ENCODE data around the gene HOXC6. TPM values are rescaled to one million over a fixed set of nuclear protein-coding genes. Genes with fewer than 3 reads are reported as not detected.

The HOXC6 gene
- total RNA-seq, 2 experiments from 2014 or later, result not detected

- H3K9me3 Mint-ChIP-seq (ENCODE audit: insufficient read depth), result no peaks in the 10 kb centered on the region
- no peak for DNase-seq
- H3K36me3 Mint-ChIP-seq (ENCODE audit: low read depth), result no peaks in the 10 kb centered on the region
- CTCF ChIA-PET, result interaction anchor here (1.4 to 1.6 kb wide), 2 partner anchors 12 to 188 kb away, joined by 5 to 7 read pairs; partner anchors contain the start of gene HOXC5
- peaks cover 76% of the 10 kb centered on the region for H3K27me3 Mint-ChIP-seq (ENCODE audit: low read depth)
- H3K4me3 Mint-ChIP-seq, result no peak overlapping the region
- H3K27ac Mint-ChIP-seq, result no peak overlapping the region
- peaks cover 23% of the 10 kb centered on the region for H3K4me1 Mint-ChIP-seq (ENCODE audit: low read depth)
- POLR2A ChIA-PET, result no interaction called here
- ATAC-seq, result no peak
Observed at GRCh38 chr12:54019924-54020590, 8.2 kb upstream of the HOXC6 start.

GRCh38 chr12:54020591-54021405, 7.4 kb upstream of the HOXC6 start:
- ATAC-seq, result no peak
- CTCF ChIA-PET, result interaction anchor here (1.4 to 3.9 kb wide), 3 partner anchors 12 to 187 kb away, joined by 5 to 19 read pairs (median 7); partner anchors contain the start of gene HOXC5
- POLR2A ChIA-PET, result no interaction called here

GRCh38 chr12:54021432-54022013, 6.7 kb upstream of the HOXC6 start:
- DNase-seq, result no peak
- CTCF ChIA-PET, result interaction anchor here (0.8 to 12.9 kb wide), 6 partner anchors 11 to 193 kb away, joined by 3 to 248 read pairs (median 14); partner anchors contain the start of genes HOXC5 and SMUG1
- peaks cover 75% of the 10 kb centered on the region for H3K27me3 Mint-ChIP-seq (ENCODE audit: low read depth)

More at GRCh38 chr12:54020591-54021405, 7.4 kb upstream of the HOXC6 start:
- Mint-ChIP-seq H3K9me3 (ENCODE audit: insufficient read depth) (no peaks in the 10 kb centered on the region), H3K27ac (no peak overlapping the region), H3K27me3 (ENCODE audit: low read depth) (peaks cover 75% of the 10 kb centered on the region), H3K4me3 (no peak overlapping the region), H3K4me1 (ENCODE audit: low read depth) (peaks cover 22% of the 10 kb centered on the region), H3K36me3 (ENCODE audit: low read depth) (no peaks in the 10 kb centered on the region)
- DNase-seq, result no peak

GRCh38 chr12:54022960-54023884, 5.0 kb upstream of the HOXC6 start:
- POLR2A ChIA-PET, result no interaction called here
- DNase-seq, result no peak

More at GRCh38 chr12:54021432-54022013, 6.7 kb upstream of the HOXC6 start:
- Mint-ChIP-seq H3K4me3 (no peak overlapping the region), H3K27ac (no peak overlapping the region), H3K36me3 (ENCODE audit: low read depth) (no peaks in the 10 kb centered on the region), H3K9me3 (ENCODE audit: insufficient read depth) (no peaks in the 10 kb centered on the region), H3K4me1 (ENCODE audit: low read depth) (peaks cover 25% of the 10 kb centered on the region)
- no peak for ATAC-seq
- POLR2A ChIA-PET, result no interaction called here

GRCh38 chr12:54024127-54024526, 4.1 kb upstream of the HOXC6 start:
- H3K36me3 Mint-ChIP-seq (ENCODE audit: low read depth), result no peaks in the 10 kb centered on the region
- ChIA-PET CTCF (interaction anchor here (1.2 to 12.9 kb wide), 9 partner anchors 9 to 191 kb away, joined by 3 to 248 read pairs (median 8); partner anchors contain the start of genes HOXC5 and SMUG1), POLR2A (no interaction called here)
- H3K4me3 Mint-ChIP-seq, result no peak overlapping the region
- H3K9me3 Mint-ChIP-seq (ENCODE audit: insufficient read depth), result no peaks in the 10 kb centered on the region
- peaks cover 83% of the 10 kb centered on the region for H3K27me3 Mint-ChIP-seq (ENCODE audit: low read depth)
- H3K4me1 Mint-ChIP-seq (ENCODE audit: low read depth), result peaks cover 20% of the 10 kb centered on the region
- H3K27ac Mint-ChIP-seq, result no peak overlapping the region
- no peak for DNase-seq
- ATAC-seq, result no peak

More at GRCh38 chr12:54022960-54023884, 5.0 kb upstream of the HOXC6 start:
- Mint-ChIP-seq H3K36me3 (ENCODE audit: low read depth) (no peaks in the 10 kb centered on the region), H3K4me3 (no peak overlapping the region), H3K9me3 (ENCODE audit: insufficient read depth) (no peaks in the 10 kb centered on the region), H3K27me3 (ENCODE audit: low read depth) (peaks cover 79% of the 10 kb centered on the region), H3K4me1 (ENCODE audit: low read depth) (peaks cover 24% of the 10 kb centered on the region), H3K27ac (no peak overlapping the region)
- CTCF ChIA-PET, result interaction anchor here (0.7 to 12.9 kb wide), 9 partner anchors 10 to 276 kb away, joined by 3 to 248 read pairs (median 8); partner anchors contain the start of genes HOXC5 and SMUG1
- ATAC-seq, result no peak

- Mint-ChIP-seq H3K9me3 (ENCODE audit: insufficient read depth) (no peaks in the 10 kb centered on the region), H3K36me3 (ENCODE audit: low read depth) (no peaks in the 10 kb centered on the region), H3K4me1 (ENCODE audit: low read depth) (peaks cover 18% of the 10 kb centered on the region), H3K27me3 (ENCODE audit: low read depth) (peaks cover 82% of the 10 kb centered on the region), H3K4me3 (no peak overlapping the region), H3K27ac (no peak overlapping the region)
- no peak for ATAC-seq
- ChIA-PET CTCF (interaction anchor here (1.8 to 12.9 kb wide), 6 partner anchors 8 to 190 kb away, joined by 5 to 248 read pairs (median 18); partner anchors contain the start of genes HOXC5 and SMUG1), POLR2A (no interaction called here)
- no peak for DNase-seq
Observed at GRCh38 chr12:54024581-54025305, 3.5 kb upstream of the HOXC6 start.

GRCh38 chr12:54025499-54026405, 2.5 kb upstream of the HOXC6 start:
- H3K4me3 Mint-ChIP-seq, result no peak overlapping the region
- CTCF ChIA-PET, result interaction anchor here (0.8 to 12.9 kb wide), 4 partner anchors 9 to 176 kb away, joined by 4 to 248 read pairs (median 8); partner anchors contain the start of gene SMUG1
- POLR2A ChIA-PET, result no interaction called here
- peaks cover 82% of the 10 kb centered on the region for H3K27me3 Mint-ChIP-seq (ENCODE audit: low read depth)
- no peak overlapping the region for H3K27ac Mint-ChIP-seq
- DNase-seq, result no peak
- H3K4me1 Mint-ChIP-seq (ENCODE audit: low read depth), result peaks cover 16% of the 10 kb centered on the region
- H3K36me3 Mint-ChIP-seq (ENCODE audit: low read depth), result no peaks in the 10 kb centered on the region
- H3K9me3 Mint-ChIP-seq (ENCODE audit: insufficient read depth), result no peaks in the 10 kb centered on the region
- ATAC-seq, result no peak

GRCh38 chr12:54026640-54027441, 1.4 kb upstream of the HOXC6 start:
- Mint-ChIP-seq H3K9me3 (ENCODE audit: insufficient read depth) (no peaks in the 10 kb centered on the region), H3K4me3 (no peak overlapping the region), H3K27me3 (ENCODE audit: low read depth) (peaks cover 78% of the 10 kb centered on the region), H3K27ac (no peak overlapping the region), H3K36me3 (ENCODE audit: low read depth) (no peaks in the 10 kb centered on the region), H3K4me1 (ENCODE audit: low read depth) (peaks cover 11% of the 10 kb centered on the region)
- DNase-seq (no peak), ATAC-seq (no peak)
- ChIA-PET POLR2A (interaction anchor here (1.3 kb wide), 1 partner anchor 9 kb away, joined by 6 read pairs; no protein-coding TSS in a partner anchor), CTCF (interaction anchor here (0.8 to 12.9 kb wide), 6 partner anchors 14 to 190 kb away, joined by 3 to 248 read pairs (median 4); partner anchors contain the start of genes HOXC10 and SMUG1)

GRCh38 chr12:54027442-54027786, 826 bp upstream of the HOXC6 start:
- H3K36me3 Mint-ChIP-seq (ENCODE audit: low read depth), result no peaks in the 10 kb centered on the region
- CTCF ChIA-PET, result interaction anchor here (1.1 to 12.9 kb wide), 6 partner anchors 14 to 182 kb away, joined by 3 to 248 read pairs (median 4); partner anchors contain the start of genes HOXC10 and SMUG1
- ATAC-seq (no peak), DNase-seq (no peak)
- POLR2A ChIA-PET, result interaction anchor here (1.3 kb wide), 1 partner anchor 10 kb away, joined by 6 read pairs; no protein-coding TSS in a partner anchor
- peaks cover 11% of the 10 kb centered on the region for H3K4me1 Mint-ChIP-seq (ENCODE audit: low read depth)
- H3K9me3 Mint-ChIP-seq (ENCODE audit: insufficient read depth), result no peaks in the 10 kb centered on the region
- peaks cover 77% of the 10 kb centered on the region for H3K27me3 Mint-ChIP-seq (ENCODE audit: low read depth)
- H3K4me3 Mint-ChIP-seq, result no peak overlapping the region
- no peak overlapping the region for H3K27ac Mint-ChIP-seq

All from activated CD8-positive, alpha-beta T cell treated with anti-CD3 and anti-CD28 coated beads, Interleukin-2, amount 10 ng/mL, durations not matched to agents 7 days and 5 days (primary cell).